Type B pancreatic cell (in vitro differentiated cells): Measurements from ENCODE around the gene ANGPTL1. TPM values are rescaled to one million over a fixed set of nuclear protein-coding genes. Genes with fewer than 3 reads are reported as not detected.
A peak's percentile ranks its signal among the peaks of the same experiment; 100 is the strongest.

Experiments
- DNase-seq: peaks from one replicate; pipeline ENCODE4 v3.0.0; 2021; ENCODE audit warnings: mixed read lengths; ENCODE audit not compliant: unreplicated experiment; ENCODE audit errors: extremely low spot score
- H3K27ac Mint-ChIP-seq: 2 replicates; pipeline ENCODE4 v1.8.0; 2021; ENCODE audit warnings: mild to moderate bottlenecking, mixed read lengths
- H3K27me3 Mint-ChIP-seq: 2 replicates; pipeline ENCODE4 v1.8.0; 2021; ENCODE audit warnings: mixed read lengths
- H3K36me3 Mint-ChIP-seq: 2 replicates; pipeline ENCODE4 v1.8.0; 2021; ENCODE audit warnings: mixed read lengths
- H3K4me1 Mint-ChIP-seq: one replicate; pipeline ENCODE4 v1.8.0; 2021; ENCODE audit warnings: mixed read lengths; ENCODE audit not compliant: unreplicated experiment
- H3K4me3 Mint-ChIP-seq: 2 replicates; pipeline ENCODE4 v1.8.0; 2021; ENCODE audit warnings: mild to moderate bottlenecking, mixed read lengths
- H3K9me3 Mint-ChIP-seq: 2 replicates; pipeline ENCODE4 v1.8.0; 2021; ENCODE audit warnings: mixed read lengths
- total RNA-seq: library from RNA; stranded (reverse); gene quantifications from 2 replicates; pipeline ENCODE4 v1.2.1, GENCODE V29; 2021; ENCODE audit warnings: low replicate concordance
- TF ChIP-seq, protein P1 (sequence below): fragments of 200-600 bp; sonication (generic); conservative IDR thresholded peaks from 2 replicates; pipeline ENCODE4 v1.5.0; 2021; ENCODE audit warnings: antibody characterized with exemption, mild to moderate bottlenecking

ANGPTL1 gene
- total RNA-seq, 1 donor from 2014 or later = 17.9 TPM

DNA sequence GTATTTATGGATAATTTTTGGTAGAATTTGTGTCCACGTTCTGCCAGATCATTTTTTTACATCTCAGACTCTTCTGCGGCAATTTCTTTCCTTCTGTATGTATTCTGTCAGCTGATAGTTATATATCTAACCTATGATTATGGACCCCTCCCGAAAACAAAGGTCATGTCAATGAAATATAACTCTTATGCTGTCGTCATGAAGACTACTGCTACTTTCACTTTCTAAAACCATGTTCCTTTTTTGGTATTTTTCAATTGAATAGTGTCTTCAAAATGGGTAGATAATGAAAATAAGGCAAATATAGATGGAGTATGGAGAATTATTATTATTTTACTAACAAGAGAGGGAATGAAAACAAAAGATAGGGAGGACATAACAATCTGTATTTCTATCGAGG, 3.2 kb downstream of the ANGPTL1 start:
- H3K9me3 Mint-ChIP-seq = no peaks in the 10 kb centered on the region
- H3K36me3 Mint-ChIP-seq = peaks cover 18% of the 10 kb centered on the region
- DNase-seq = no peak
- peak overlapping the region; percentile 21 for H3K27ac Mint-ChIP-seq
- peak overlapping the region; percentile 71 for H3K4me3 Mint-ChIP-seq
- no peaks in the 10 kb centered on the region for H3K27me3 Mint-ChIP-seq
- TF ChIP-seq, protein P1, sequence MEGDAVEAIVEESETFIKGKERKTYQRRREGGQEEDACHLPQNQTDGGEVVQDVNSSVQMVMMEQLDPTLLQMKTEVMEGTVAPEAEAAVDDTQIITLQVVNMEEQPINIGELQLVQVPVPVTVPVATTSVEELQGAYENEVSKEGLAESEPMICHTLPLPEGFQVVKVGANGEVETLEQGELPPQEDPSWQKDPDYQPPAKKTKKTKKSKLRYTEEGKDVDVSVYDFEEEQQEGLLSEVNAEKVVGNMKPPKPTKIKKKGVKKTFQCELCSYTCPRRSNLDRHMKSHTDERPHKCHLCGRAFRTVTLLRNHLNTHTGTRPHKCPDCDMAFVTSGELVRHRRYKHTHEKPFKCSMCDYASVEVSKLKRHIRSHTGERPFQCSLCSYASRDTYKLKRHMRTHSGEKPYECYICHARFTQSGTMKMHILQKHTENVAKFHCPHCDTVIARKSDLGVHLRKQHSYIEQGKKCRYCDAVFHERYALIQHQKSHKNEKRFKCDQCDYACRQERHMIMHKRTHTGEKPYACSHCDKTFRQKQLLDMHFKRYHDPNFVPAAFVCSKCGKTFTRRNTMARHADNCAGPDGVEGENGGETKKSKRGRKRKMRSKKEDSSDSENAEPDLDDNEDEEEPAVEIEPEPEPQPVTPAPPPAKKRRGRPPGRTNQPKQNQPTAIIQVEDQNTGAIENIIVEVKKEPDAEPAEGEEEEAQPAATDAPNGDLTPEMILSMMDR = no peak
- H3K4me1 Mint-ChIP-seq = peaks cover 35% of the 10 kb centered on the region

DNA sequence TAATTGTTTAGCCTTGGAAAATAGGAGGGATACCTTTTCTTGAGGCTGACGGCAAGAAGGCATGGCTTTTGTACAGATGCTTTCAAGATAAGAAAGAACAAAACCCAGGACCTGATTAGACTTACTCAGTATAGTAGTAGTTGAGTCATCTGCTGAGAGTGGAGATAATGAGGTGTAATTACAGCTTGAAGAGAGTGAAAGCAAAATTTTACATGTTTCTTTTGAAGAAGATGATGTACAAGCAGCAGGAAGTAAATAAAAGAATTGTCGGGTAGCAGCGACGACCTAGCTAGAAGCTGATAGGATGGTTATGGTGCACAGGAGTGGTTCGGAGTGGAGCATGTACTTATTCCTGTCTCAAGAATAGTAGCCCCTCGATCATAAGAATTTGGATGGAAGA, 6.6 kb downstream of the ANGPTL1 start:
- no peak for DNase-seq
- Mint-ChIP-seq H3K27me3 (no peaks in the 10 kb centered on the region), H3K36me3 (peaks cover 26% of the 10 kb centered on the region), H3K27ac (peak overlapping the region; percentile 9), H3K4me1 (peaks cover 17% of the 10 kb centered on the region), H3K9me3 (no peaks in the 10 kb centered on the region), H3K4me3 (peak overlapping the region; percentile 3)
- TF ChIP-seq, protein P1 = no peak

DNA sequence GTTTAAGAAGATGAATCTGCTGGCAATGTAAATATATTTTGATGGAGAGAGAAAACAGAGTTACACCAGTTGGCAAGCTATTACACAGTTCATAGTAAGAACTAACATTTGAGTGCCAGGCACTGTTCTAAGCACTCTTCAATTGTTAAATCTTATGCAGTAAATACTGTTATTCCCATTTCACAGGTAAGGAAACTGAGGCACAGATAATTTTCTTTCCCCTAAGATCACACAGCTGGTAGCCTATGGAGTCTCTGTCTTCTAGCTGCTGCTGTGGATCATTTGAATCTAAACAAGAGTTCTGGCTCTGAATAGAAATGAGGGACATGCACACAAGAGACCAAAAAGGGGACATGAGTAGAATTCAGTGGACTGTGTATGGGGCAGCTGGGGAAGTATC, 8.0 kb downstream of the ANGPTL1 start:
- Mint-ChIP-seq H3K27me3 (no peaks in the 10 kb centered on the region), H3K4me1 (peaks cover 16% of the 10 kb centered on the region), H3K4me3 (no peak overlapping the region), H3K9me3 (no peaks in the 10 kb centered on the region), H3K36me3 (peaks cover 30% of the 10 kb centered on the region), H3K27ac (no peak overlapping the region)
- DNase-seq = no peak
- TF ChIP-seq, protein P1 = no peak

DNA sequence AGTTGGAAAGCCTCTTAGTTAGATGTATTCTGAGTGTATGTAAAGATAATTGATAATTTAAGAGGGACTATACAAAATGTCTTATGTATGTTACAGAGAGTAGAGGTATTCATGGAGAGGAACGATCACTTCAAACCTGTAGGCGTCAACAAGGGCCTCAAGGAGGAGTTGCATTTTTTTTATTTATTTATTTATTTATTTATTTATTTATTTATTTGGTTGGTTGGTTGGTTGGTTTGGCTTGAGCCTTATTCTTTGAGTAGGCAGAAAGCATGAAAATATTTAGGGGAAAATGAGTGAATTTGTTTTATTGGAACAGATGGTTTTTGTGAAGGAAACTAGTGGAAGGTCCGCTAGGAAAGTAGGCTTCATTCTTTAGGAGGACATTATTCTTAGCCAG, 8.5 kb downstream of the ANGPTL1 start:
- Mint-ChIP-seq H3K4me1 (peaks cover 12% of the 10 kb centered on the region), H3K27ac (no peak overlapping the region), H3K36me3 (peaks cover 25% of the 10 kb centered on the region), H3K4me3 (no peak overlapping the region), H3K9me3 (no peaks in the 10 kb centered on the region), H3K27me3 (no peaks in the 10 kb centered on the region)
- no peak for DNase-seq
- TF ChIP-seq, protein P1 = no peak

DNA sequence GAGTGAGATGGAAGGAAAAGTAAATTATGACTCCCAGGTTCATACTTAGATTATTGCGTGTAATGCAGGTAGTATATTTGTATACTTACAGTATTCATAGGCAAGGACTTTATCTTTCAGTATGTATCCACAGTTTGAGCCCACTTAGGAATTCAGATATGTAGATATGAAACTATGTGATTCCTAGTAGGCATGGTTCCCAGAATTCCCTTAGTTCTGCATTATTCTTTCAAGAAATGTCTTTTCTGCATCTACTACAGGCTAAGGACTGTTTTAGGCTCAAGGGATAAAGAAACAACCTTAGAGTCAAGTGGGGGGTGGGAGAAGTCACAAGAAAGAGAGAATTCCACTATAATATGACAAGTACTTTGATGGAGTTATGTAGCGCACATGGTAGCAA, 13.8 kb downstream of the ANGPTL1 start:
- H3K4me1 Mint-ChIP-seq = no peaks in the 10 kb centered on the region

More for the DNA sequence above, 13.8 kb downstream of the ANGPTL1 start:
- TF ChIP-seq, protein P1 = no peak
- no peak overlapping the region for H3K4me3 Mint-ChIP-seq
- DNase-seq = no peak
- no peak overlapping the region for H3K27ac Mint-ChIP-seq
- H3K27me3 Mint-ChIP-seq = no peaks in the 10 kb centered on the region
- no peaks in the 10 kb centered on the region for H3K9me3 Mint-ChIP-seq
- peaks cover 10% of the 10 kb centered on the region for H3K36me3 Mint-ChIP-seq
